ENCODE results near the gene GNAL.
"Not testable (repeated sequence)": the region's sequence is repeated elsewhere in the genome, so short reads cannot be mapped to it uniquely, and the experiment has no call there.

The GNAL gene

DNA sequence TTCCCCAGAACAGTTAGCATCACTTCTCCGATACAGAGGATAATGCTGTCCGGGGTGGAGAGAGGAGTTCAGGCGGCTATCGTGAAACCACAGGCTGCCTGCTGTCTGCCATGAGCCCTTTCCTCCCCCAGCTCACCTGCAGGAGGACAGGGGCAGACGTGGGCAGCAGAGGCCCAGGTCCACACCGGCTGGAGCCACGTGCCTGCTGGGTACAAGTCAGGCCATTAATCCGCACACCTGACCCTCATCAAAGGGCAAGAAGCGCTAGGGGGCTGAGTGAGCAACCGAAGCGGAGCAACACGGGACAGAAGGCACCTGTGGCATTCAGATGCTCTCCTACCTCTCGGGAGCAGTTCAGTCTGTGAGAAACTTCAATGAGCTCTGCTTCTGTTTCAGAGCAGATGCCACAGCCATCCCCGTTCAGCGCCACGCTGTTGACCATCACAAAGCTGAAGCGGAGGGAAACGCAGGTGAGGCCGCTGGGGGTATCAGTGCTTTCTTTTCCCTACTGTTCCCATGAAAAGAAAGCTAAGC lies 197.6 kb downstream of the GNAL start:
- H3K4me3 ChIP-seq (replicated peaks; ENCODE audit: low read depth, low read length), result no peak overlapping the region
- TF ChIP-seq, protein P1, sequence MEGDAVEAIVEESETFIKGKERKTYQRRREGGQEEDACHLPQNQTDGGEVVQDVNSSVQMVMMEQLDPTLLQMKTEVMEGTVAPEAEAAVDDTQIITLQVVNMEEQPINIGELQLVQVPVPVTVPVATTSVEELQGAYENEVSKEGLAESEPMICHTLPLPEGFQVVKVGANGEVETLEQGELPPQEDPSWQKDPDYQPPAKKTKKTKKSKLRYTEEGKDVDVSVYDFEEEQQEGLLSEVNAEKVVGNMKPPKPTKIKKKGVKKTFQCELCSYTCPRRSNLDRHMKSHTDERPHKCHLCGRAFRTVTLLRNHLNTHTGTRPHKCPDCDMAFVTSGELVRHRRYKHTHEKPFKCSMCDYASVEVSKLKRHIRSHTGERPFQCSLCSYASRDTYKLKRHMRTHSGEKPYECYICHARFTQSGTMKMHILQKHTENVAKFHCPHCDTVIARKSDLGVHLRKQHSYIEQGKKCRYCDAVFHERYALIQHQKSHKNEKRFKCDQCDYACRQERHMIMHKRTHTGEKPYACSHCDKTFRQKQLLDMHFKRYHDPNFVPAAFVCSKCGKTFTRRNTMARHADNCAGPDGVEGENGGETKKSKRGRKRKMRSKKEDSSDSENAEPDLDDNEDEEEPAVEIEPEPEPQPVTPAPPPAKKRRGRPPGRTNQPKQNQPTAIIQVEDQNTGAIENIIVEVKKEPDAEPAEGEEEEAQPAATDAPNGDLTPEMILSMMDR (IDR thresholded peaks at IDR 0.05; ENCODE audit: low read depth, low read length, missing control alignments), result no peak
- no peak for DNase-seq (ENCODE audit: extremely low read depth, low read depth)

DNA sequence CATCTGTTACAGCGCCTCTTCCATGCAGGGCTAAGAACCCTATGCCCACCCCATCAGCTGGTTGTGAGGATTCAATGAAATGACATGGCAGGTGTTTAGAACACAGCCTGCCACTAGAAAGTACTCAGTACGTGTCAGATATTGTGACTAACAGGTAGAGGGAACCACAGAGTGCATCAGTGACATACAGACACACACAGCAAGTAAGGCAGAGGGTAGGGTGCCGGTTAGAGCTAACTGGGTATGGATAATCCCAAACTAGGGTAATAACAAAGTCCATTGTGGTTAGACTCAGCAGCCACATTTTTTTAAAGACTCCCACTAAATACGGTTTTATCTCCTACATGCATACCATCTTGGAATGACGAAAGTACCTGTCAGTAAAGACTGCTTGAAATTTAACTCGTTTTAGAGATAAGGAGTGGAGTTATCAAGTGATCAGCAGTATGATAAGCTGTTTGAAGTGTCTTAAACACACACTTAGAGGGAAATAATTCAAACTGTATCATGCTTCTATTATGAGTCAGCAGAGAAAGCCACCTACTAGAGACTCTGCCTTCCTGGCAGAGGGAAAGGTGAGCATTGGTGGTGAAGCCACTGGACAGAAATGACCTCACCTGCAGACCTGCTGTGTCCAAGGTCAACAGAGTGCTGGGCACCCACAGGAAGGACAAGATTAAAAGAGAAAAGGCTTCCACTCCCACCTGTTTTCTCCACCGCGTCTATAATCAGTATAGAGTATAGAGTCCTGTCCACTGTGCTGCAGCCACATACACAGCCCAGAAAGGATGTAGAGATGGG lies 198.5 kb downstream of the GNAL start:
- no peak overlapping the region for H3K4me3 ChIP-seq (replicated peaks; ENCODE audit: low read depth, low read length)
- TF ChIP-seq, protein P1 (IDR thresholded peaks at IDR 0.05; ENCODE audit: low read depth, low read length, missing control alignments), result no peak
- DNase-seq (ENCODE audit: extremely low read depth, low read depth), result no peak

GRCh38 chr18:11888726-11889125 lies 199.7 kb downstream of the GNAL start:
- TF ChIP-seq, protein P1 (IDR thresholded peaks at IDR 0.05; ENCODE audit: low read depth, low read length, missing control alignments), result no peak
- H3K4me3 ChIP-seq (replicated peaks; ENCODE audit: low read depth, low read length), result no peak overlapping the region
- DNase-seq (ENCODE audit: extremely low read depth, low read depth), result no peak

GRCh38 chr18:11889284-11889683 lies 200.2 kb downstream of the GNAL start:
- TF ChIP-seq, protein P1 (IDR thresholded peaks at IDR 0.05; ENCODE audit: low read depth, low read length, missing control alignments), result no peak
- no peak overlapping the region for H3K4me3 ChIP-seq (replicated peaks; ENCODE audit: low read depth, low read length)
- no peak for DNase-seq (ENCODE audit: extremely low read depth, low read depth)

DNA sequence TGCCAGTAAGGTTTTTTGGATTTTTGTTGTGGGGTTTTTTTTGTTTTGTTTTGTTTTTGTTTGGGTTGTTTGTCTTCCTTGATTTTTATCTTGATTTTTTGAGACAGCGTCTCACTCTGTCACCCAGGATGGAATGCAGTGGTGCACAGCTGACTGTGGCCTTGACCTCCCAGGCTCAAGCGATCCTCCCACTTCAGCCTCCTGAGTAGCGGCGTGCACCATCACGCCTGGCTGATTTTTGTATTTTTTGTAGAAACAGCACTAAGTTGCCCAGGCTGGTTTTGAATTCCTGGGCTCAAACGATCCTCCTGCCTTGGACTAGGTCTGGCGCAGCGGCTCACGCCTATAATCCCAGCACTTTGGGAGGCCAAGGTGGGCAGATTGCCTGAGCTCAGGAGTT lies 202.7 kb downstream of the GNAL start:
- DNase-seq (ENCODE audit: extremely low read depth, low read depth), result no peak
- TF ChIP-seq, protein P1 (IDR thresholded peaks at IDR 0.05; ENCODE audit: low read depth, low read length, missing control alignments), result no peak
- H3K4me3 ChIP-seq (replicated peaks; ENCODE audit: low read depth, low read length), result no peak overlapping the region

DNA sequence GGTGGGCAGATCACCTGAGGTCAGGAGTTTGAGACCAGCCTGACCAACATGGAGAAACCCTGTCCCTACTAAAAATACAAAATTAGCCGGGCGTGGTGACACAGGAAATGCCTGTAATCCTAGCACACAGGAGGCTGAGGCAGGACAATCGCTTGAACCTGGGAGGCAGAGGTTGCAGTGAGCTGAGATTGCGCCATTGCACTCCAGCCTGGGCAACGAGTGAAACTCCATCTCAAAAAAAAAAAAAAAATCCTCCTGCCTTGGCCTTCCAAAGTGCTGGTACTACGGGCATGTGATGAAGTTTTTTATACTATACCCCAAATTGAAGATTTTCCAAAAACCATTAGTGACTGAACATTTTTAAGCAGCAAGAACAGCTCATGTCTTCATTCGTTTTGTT lies 203.4 kb downstream of the GNAL start:
- DNase-seq (ENCODE audit: extremely low read depth, low read depth); H3K4me3 ChIP-seq (replicated peaks; ENCODE audit: low read depth, low read length): not testable (repeated sequence)

DNA sequence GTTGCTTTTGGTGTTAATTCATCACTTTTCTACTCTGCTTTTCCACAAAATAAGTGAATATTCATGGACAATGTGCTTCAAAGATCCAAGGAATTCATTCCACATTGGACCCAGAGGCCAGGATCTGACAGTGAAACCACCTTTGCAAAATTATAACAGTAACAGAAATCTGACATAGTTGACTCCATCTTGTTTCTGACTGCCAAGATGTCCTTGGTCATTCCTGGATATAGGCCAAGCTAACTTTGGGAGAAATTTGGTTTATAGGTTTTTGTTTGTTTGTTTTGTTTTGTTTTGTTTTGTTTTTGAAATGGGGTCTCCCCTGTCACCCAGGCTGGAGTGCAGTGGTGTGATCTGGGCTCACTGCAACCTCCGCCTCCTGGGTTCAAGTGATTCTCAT lies 208.7 kb downstream of the GNAL start:
- TF ChIP-seq, protein P1 (IDR thresholded peaks at IDR 0.05; ENCODE audit: low read depth, low read length, missing control alignments), result no peak
- no peak for DNase-seq (ENCODE audit: extremely low read depth, low read depth)

More for the DNA sequence above, 208.7 kb downstream of the GNAL start:
- no peak overlapping the region for H3K4me3 ChIP-seq (replicated peaks; ENCODE audit: low read depth, low read length)
